HG03175 (cell line): ENCODE results near the gene MAPRE3.

Experiments used
- ATAC-seq: cut with Tn5 transposase; IDR thresholded peaks from one replicate; pipeline ENCODE4 v1.9.1; 2021; ENCODE audit warnings: mild to moderate bottlenecking, moderate library complexity; ENCODE audit not compliant: unreplicated experiment

MAPRE3 gene

DNA sequence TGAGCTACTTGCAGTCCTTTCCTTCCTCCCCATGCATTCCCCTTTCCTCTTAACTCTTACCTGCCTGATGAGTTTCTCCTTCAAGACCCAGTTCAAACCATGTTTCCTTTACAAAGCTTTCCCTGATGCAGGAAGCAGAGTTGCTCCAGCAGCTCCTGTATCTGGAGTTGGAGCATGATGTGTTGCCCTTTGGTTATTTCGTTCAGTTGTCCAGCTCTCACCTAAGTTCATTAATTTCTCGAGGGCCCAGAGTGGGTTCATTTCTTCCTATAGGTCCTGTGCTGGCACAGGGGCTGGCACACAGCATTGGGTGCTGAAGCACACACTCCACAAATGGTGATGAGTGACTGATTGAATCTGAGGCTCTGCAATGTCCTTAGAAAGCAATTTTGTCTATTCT lies 39.3 kb downstream of the MAPRE3 start:
- no peak for ATAC-seq

GRCh38 chr2:27010139-27010538 lies 39.7 kb downstream of the MAPRE3 start:
- ATAC-seq = no peak

DNA sequence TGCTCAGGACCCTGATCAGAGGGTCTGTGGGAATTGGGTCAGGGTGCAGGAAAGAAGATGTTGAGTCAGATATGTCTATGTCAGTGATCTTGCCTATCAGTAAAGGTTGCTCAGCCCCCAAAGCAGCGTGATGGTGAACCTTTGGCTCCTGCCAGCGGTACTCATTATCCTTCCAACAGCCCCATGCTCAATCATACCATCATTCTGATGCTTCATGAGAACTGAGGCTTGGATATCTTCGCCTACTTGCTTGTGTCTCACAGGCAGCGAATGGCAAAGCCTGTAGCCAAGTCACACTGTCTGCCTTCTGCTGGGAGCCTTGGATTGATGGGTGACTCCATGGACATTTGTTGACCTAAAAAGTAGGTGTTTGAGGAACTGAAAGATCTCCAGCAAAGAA lies 43.3 kb downstream of the MAPRE3 start:
- ATAC-seq = no peak

GRCh38 chr2:27014771-27015433 lies 44.5 kb downstream of the MAPRE3 start:
- ATAC-seq = no peak

DNA sequence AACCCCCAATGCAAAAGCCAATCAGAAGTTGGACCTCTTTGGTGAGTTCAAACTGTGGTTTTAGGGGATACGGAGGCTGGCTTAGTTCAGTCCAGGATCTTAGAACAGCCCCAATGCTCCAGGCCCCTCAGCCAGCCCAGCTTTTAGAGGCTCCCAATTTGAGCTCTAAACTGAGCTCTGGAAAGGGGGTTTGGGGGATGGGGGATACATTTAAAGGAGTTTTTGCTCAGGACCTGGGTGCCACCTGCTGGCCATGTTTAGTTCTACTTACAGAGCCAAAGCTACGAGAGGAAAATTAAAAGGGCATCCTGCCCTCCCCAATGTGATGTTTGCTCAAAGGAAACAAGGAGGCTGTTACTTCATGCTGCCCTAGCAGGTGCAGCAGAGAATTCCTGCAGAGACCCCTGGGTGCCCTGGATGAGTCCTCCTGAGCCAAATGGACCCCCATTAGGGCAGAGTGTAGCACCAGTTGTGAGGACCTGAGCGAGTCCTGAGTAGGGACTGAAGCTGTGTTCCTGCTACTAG lies 46.4 kb downstream of the MAPRE3 start:
- no peak for ATAC-seq

DNA sequence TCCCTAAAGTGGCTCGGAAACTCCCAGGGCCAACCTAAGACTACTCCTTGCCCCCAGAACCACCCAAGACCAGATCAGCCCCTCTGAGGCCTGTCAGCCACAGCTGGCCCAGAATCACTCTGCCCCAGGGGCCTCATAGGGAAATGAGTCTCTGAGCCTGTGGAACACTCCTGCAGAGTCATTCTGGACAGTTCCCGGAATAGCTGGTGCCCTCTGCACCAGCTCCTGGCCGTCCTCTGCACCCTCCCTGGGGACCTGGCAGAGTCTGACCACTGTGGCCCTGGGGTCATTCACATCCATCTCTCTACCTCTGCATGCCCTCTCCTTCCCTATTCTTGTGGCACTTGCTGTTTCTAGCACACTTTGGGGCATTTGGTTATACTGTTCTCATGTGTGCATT lies 47.7 kb downstream of the MAPRE3 start:
- no peak for ATAC-seq

GRCh38 chr2:27019459-27019858 lies 49.0 kb downstream of the MAPRE3 start:
- no peak for ATAC-seq

- ATAC-seq = no peak
Observed at GRCh38 chr2:27019931-27020855, 49.8 kb downstream of the MAPRE3 start.

GRCh38 chr2:27021253-27022049 lies 51.0 kb downstream of the MAPRE3 start:
- no peak for ATAC-seq

DNA sequence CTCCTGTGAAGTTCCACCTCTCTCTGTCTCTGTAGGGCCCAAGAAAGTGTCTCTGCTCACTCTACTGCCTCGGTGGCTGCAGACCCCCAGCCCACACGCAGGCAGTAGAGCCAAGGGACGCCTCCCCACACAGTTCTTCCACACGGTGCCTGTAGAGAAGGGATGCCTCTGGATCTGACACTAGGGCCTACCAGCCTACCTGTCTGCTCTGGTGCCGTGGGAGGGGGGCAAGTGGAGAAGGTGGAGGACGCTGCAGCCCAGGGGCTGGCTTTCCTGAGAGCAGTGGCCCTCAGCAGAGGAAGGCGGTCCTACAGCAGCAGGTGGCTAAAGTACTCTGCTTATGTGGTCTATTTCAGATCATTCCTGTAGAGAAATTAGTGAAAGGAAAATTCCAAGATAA lies 53.3 kb downstream of the MAPRE3 start:
- no peak for ATAC-seq

DNA sequence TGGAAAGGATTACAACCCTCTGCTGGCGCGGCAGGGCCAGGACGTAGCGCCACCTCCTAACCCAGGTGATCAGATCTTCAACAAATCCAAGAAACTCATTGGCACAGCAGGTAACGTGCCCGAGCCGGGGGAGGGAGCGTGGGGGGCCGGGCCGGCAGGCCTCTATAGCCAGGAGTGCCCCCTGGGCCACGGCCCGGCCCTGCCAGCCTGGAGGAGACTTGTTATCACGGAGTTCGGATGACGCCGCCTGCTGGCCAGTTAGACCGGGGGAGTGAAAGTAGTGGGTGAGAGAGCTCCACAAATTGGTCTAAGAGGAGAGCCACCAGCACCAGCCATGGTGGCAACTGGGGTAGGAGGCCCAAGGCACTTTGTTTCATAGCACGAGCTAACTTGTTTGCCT lies 53.8 kb downstream of the MAPRE3 start:
- no peak for ATAC-seq

- ATAC-seq = no peak
Observed at GRCh38 chr2:27024812-27025211, 54.4 kb downstream of the MAPRE3 start.

DNA sequence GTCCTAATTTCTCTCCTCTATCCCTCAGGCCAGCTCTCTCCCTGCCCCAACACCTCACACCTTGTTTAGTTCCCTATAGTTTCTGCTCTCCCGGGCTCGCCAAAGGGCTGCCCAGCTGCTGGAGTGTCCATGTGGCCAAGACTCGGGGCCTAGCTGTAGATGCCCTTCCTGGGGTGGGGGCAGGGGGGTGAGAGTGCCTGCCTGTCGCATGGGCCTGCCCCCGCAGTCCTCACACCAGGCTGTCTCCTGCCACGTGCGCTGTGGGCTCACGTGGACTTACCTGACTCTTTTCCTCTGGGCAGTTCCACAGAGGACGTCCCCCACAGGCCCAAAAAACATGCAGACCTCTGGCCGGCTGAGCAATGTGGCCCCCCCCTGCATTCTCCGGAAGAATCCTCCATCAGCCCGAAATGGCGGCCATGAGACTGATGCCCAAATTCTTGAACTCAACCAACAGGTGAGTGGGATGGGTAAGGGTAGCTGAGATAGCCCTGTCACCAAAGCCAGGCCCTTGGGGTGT lies 54.9 kb downstream of the MAPRE3 start:
- ATAC-seq = no peak

DNA sequence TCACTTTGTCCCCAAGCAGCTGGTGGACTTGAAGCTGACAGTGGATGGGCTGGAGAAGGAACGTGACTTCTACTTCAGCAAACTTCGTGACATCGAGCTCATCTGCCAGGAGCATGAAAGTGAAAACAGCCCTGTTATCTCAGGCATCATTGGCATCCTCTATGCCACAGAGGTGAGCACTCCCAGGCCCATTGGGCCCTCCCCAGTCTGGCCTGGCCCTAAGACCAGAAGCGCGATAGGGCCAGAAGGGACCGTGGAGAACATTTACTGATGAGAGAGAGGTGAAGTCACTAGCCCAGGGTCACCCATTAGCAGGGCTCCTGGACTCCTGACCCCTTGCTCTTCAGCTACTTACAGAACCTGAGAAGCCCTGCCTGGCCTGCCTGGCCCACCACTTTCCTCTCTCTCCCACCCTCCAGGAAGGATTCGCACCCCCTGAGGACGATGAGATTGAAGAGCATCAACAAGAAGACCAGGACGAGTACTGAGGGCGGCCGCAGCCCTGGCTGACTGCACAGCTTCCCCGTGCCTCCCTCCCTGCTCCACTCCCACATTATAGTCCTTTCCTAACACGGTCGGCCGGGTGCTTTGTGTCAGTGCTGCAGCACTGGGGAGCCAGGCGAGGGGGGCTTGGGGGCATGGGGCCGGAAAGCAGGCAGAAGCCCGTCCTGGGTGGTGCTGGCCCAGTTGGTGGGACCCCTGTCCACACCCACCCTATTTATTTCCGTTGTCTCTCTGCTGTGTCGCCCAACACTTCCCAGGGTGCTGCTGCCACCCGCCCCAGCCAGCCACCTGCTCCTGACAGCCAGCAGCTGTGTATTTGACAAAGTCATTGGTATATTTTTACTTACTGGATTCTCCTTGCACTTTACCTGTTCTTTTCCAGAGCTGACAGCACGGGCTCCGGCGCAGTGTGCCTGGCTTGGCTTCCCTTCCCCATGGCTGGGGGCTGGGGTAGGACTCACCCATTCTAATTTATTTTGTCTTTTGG lies 55.7 kb downstream of the MAPRE3 start:
- ATAC-seq = no peak

GRCh38 chr2:27027211-27027651 lies 56.8 kb downstream of the MAPRE3 start:
- ATAC-seq = no peak

- ATAC-seq = no peak
Observed at GRCh38 chr2:27029051-27029450, 58.6 kb downstream of the MAPRE3 start.

- ATAC-seq = peak; percentile 95
Observed at GRCh38 chr2:27032495-27033252, 62.2 kb downstream of the MAPRE3 start, which contains the start of gene TMEM214. TSS of gene TMEM214 (plus strand) at chr2:27032965. CDS start at chr2:27033016, 51 bp downstream.

DNA sequence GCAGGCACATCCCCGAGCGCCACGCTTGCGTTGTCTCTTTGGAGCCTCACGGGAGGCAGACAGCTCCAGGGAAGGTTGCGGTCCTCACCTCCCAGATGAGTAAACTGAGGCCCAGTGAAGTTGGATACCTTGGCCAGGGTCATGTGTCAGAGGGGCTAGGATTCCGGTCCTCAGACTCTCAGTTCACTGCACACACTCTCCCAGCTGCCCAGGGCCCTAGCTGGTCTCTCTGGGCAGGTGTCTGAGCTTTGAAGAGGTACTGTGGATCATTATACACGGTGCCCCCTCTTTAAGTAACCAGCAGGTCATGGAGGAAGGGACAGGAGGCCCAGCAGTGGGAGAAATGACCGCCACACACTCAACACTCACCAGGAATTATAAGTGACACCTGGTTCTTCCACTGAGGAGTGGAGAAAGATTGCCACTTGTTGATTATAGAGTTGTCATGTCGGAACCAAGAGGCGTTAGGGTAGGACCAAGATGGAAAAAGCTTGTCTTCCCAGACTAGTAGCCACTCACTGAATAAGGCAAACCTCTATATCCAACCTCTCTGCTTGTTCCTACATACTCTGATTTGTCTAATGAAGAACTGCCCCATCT lies 62.9 kb downstream of the MAPRE3 start:
- no peak for ATAC-seq
